ENCODE results near the gene MATK.

The MATK gene

GRCh38 chr19:3738477-3739220 lies 47.5 kb downstream of the MATK start:
- no peak overlapping the region for H3K4me3 ChIP-seq (ENCODE audit: low read depth, low read length)
- no peak for TF ChIP-seq CTCF (IDR thresholded peaks at IDR 0.05; ENCODE audit: low read depth, low read length)

DNA sequence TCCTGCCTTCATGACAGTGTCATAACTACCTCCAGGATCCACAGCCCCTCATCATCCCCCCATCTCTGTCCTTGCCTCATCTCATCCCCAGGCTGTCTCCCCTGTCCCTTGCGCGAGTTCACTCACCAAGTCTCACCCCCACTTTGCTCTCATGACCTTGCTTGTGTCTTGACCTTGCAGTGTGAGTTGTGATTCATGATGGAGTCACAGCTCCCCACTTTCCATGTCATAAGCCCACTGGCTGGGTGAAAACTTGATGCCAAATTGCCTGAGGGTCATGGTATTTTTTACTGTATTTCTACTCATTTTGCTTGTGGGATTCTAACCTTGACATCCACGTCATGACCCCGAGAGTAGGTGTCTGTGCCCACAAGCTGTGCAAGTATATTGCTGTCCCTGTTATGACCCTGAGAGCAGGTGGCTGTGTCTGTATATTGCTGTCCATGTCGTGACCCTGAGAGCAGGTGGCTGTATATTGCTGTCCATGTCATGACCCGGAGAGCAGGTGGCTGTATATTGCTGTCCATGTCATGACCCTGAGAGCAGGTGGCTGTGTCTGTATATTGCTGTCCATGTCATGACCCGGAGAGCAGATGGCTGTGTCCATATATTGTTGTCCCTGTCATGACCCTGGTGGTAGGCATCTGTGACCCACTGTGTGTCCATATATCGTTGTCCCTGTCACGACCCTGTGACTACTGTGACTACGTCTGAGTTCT lies 48.5 kb downstream of the MATK start:
- TF ChIP-seq CTCF (IDR thresholded peaks at IDR 0.05; ENCODE audit: low read depth, low read length) = no peak
- H3K4me3 ChIP-seq (ENCODE audit: low read depth, low read length) = no peak overlapping the region

DNA sequence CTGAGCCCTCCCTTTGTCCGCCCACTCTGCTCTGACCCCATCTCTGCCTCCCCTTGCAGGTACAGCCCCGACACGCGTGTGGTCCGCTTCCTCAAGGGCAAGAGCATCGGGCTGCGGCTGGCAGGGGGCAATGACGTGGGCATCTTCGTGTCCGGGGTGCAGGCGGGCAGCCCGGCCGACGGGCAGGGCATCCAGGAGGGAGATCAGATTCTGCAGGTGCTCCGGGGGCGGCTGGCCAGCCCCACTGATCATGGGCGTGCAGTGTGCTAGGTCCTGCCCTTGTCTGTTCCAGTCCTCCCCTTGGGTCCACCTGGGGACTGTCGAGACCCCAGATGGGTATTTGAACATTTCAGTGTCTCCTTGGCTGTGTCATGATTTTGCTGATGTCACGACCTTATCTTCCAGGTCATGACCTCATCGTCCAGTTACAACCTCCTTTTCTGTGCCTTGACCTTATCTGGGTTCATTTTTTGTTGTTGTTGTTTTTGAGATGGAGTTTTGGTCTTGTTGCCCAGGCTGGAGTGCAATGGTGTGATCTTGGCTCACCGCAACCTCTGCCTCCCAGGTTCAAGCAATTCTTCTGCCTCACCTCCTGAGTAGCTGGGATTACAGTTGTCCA lies 50.0 kb downstream of the MATK start:
- H3K4me3 ChIP-seq (ENCODE audit: low read depth, low read length) = no peak overlapping the region
- TF ChIP-seq CTCF (IDR thresholded peaks at IDR 0.05; ENCODE audit: low read depth, low read length) = no peak

DNA sequence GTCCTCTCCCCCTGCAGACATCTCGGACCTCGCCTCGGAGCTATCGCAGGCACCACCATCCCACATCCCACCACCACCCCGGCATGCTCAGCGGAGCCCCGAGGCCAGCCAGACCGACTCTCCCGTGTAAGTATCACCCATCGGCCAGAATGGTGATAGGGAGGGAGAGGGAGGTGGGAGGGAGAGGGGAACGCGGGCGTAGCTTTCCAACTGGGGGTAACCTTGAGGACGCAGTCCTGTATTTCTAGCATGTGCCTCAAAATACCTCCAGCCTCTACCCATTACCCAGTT lies 51.9 kb downstream of the MATK start:
- no peak overlapping the region for H3K4me3 ChIP-seq (ENCODE audit: low read depth, low read length)
- TF ChIP-seq CTCF (IDR thresholded peaks at IDR 0.05; ENCODE audit: low read depth, low read length) = no peak

DNA sequence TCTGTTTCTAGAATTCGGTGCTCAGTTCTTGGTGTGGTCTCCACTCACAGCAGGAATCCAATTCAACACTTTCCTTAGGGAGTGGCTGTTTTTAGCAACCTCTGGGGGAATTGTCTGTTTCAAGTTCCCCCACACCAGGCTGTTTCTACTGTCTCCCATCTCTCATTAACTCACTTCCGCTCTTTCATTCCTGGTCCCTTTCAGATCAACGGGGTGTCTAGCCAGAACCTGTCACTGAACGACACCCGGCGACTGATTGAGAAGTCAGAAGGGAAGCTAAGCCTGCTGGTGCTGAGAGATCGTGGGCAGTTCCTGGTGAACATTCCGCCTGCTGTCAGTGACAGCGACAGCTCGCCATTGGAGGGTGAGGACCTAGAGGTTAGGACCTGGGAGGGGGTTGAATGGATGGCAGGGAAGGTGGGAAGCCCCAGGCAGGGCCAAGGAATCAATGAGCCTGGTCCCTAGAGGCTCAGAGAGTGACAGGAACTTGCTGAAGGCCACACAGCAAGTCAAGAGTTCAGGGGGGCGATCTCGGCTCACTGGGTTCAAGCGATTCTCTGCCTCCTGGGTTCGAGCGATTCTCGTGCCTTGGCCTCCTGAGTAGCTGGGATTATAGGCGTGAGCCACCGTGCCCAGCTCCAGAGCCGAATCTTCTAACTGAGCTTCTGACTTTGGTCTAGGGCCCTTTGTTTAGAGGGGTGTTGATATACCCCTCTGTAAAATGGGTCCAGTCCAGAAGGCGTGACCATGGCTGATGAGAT lies 52.5 kb downstream of the MATK start:
- no peak for TF ChIP-seq CTCF (IDR thresholded peaks at IDR 0.05; ENCODE audit: low read depth, low read length)
- H3K4me3 ChIP-seq (ENCODE audit: low read depth, low read length) = no peak overlapping the region

DNA sequence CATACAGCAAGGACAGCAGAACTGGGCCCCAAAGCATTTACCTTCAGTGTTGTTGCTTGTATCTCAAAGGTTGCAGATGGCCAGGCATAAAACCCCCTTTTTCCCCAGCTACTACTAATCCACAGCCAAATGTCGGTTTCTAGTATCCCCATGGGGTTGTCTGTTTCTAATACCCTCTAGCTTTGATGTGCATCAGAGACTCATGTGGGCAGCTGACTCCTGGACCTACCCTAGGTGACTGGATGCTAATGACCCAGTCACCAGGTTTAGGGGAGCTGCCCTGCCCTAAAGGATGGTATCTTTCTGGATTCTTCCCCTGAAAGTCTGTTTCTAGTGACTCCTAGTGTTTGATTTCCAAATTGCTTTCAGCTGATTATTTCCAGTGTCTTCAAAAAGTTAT lies 54.1 kb downstream of the MATK start:
- TF ChIP-seq CTCF (IDR thresholded peaks at IDR 0.05; ENCODE audit: low read depth, low read length) = no peak
- no peak overlapping the region for H3K4me3 ChIP-seq (ENCODE audit: low read depth, low read length)
